GM18520 (cell line): Measurements from ENCODE around the gene SLFN14.
"Not testable (repeated sequence)": the region's sequence is repeated elsewhere in the genome, so short reads cannot be mapped to it uniquely, and the experiment has no call there.

Source experiments
- ATAC-seq: cut with Tn5 transposase; IDR thresholded peaks from one replicate; pipeline ENCODE4 v1.9.1; 2021; ENCODE audit not compliant: unreplicated experiment

Gene SLFN14

DNA sequence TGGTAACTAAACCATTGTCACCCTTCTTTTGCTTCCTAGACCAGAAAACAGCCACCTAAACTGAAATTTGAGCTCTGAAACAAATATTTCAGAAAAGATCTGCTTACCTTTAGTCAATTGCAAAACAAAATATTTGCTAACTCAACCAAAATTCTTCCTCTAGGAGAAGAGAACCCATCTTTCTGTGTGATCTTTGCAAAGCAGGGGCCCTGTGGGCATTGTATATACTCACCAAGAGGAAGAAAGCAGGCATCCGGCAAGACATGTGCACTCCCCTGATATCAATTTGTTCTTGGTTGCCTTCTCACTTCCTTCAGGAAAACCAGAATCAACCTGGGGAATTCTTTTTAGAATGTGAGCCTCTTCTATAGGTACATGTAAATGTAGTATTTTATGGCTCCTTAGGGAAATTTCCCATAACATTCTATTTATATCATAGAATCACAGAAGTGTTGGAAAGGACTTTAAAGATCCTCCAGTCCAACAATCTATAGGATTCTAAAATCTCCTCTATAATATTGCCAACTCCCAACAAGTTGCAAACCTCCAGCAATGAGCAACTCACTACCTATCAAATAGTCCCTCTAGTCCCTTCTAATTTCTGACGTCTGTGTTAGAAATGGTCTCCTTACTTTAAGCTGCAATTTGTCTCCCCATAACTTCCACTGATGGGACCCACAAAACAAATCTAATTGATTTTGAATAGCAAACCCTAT is 966 bp downstream of the SLFN14 start:
- ATAC-seq = no peak

DNA sequence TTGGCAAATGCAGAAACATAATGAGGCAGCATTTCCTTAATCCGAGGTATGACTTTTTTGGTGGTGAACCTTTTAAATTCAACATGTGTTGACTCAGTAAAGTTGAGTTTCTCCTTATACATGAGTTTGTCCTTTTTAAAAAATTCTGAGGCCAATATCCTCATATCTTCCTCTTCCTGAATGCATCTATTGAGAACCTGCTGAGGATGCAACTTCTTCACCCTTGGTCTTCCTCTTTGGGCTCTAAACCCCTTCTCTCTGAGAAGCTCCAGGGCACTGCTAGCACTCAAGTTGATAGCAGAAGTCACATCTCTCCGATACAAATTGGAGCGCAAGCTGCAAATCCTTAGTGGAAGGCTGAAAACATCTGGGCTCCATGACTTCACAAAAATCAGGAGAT is 3.3 kb downstream of the SLFN14 start:
- no peak for ATAC-seq

DNA sequence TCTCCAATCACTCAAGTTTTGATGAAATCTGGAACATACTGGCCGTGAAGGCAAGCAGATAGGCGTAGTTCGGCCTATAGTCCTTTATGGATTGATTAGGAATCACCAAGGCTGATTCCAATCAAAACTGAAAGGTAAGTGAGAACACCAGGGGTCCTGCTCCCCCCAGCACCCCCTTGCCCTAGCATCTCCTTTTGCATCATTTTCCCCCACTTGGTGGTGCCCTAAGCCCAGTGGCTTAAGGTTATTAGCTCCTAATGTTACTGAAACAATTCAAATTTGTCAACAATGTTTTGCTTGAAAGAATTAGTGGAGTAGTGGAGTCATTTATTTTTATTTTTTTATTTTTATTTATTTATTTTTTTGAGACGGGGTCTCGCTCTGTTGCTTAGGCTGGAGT is 4.9 kb downstream of the SLFN14 start:
- no peak for ATAC-seq

DNA sequence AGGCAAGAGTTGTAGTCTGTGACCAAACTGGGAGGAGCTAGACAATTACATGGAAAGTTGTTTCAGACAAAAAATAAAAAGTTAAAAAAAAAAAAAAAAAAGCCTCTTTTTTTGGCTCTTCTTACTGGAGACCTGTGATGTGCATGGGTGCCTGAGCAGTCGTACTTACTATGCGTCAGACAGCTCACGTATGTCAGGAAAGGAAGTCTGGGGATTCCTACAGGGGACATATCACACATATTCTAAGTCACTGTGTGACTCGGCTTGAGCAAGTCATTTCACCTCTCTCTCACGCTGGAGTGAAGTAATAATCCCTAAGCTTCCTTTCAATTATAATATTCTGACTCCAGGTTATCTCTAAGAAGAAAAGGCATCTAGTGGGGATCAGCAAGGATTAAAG is 6.0 kb downstream of the SLFN14 start:
- ATAC-seq = no peak

DNA sequence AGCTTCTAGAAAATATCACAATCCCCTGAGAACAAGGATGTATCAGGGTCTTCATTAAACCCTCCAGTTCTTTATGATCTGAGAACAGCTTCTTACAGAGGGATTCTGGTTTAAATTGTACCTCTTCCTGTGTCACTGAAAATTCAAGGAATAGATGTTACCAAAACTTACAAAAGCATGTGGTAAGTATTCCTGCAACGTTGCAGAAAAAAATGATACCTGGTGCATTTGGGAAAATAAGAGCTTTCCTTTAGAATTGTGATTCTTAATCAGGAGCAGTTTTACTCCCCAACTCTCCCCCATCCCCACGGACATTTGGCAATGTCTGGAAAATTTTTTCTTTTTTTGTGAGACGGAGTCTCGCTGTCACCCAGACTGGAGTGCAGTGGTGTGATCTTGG is 7.3 kb downstream of the SLFN14 start:
- no peak for ATAC-seq

DNA sequence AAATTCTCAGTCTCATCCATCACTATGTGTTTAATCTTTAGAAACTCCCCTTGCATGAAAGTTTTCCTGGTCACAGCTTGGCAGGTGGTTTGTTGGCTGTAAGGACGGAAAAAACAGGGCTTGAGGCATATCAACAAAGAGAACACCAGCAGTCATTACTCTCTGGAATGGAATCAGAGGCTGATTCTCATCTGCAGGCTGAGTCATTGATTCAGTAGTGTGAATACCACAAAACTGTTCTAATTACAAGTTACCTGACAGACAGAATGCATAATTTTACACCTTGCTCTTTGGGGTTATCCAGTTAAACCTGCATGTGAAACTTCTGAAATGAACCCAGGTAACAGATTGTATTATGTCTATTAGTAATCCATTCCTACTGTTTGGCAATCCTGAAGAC is 11.6 kb downstream of the SLFN14 start:
- no peak for ATAC-seq

DNA sequence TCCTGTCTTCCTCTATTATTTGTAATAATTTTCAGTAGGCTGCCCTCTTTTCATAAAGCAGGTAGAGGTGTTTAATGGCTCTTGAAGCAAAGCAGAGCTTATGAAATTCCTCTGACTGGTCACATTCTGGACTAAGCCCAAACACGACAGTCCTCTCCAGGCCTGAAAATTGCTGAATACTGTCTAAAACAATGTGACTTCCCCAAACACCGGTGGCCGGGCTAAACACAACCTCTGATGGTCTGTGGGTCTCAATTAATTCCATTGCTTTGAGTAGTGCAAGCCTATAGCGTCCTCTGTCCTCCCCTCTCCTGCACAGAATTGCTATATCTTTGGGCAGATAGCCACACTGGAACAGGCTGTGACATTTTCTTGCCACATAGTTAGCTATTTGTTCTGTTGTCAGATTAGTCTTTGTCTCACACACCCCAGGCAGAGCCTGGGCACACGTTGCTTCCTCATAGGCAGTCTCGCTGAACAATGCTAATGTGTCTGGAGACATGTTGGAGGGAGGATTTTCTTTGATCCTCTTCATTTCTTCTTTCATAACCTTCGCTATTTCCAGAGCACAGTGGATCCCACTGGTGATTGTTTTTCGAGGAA is 12.3 kb downstream of the SLFN14 start:
- no peak for ATAC-seq

DNA sequence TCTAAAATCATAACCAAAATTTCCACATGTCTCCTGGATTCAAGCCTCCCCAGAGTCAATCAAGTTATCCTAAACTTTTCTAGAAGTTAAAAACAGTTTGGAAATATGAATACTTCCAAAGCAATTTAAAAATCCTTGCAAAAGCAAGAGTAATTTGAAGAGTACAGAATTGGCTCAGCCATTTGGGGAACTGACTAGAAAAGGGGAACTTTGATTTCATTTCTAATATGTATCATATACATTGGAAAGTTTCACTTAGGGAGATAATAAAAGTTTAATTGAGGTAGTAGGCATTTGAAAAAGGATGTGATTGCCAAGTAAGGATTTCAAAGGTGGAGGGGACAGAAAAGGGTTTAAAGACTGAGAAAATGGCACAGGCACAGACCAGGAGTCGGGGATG is 14.1 kb downstream of the SLFN14 start:
- no peak for ATAC-seq

DNA sequence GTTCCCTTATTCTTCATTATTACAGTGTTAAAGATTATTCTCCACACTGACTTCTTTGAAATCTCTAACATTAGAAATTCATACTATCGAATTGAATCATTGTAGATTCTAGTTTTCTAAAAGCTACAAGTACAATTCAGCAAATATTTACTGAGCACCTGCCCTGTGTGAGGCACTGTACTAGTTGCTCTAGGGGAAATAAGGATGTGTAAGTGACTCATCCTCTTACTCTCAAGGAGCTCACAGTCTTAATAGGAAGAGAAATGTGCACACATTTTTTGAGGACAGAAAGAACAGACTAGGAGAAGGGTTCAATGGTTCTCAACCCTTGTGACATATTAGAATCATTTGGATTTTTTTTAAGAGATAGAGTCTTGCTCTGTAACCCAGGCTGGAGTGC is 15.5 kb downstream of the SLFN14 start:
- ATAC-seq = no peak

DNA sequence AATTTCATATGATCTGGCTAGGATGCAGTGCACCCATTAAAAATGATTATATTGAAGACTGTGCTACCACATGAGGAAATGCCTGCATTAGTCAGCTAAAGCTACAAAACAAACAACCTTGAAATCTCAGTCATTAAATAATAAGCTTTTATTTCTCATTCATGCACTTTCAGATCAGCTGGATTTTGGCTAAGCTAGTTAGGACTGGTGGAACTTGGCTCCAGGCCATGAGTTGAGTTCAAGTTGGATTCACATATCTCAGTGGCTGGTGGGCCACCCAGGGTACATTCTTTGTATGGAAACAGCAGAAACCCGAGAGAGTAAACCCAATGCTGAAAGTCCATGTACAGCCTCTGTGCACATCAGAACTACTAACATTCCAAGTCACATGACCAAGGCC is 16.8 kb downstream of the SLFN14 start:
- no peak for ATAC-seq

DNA sequence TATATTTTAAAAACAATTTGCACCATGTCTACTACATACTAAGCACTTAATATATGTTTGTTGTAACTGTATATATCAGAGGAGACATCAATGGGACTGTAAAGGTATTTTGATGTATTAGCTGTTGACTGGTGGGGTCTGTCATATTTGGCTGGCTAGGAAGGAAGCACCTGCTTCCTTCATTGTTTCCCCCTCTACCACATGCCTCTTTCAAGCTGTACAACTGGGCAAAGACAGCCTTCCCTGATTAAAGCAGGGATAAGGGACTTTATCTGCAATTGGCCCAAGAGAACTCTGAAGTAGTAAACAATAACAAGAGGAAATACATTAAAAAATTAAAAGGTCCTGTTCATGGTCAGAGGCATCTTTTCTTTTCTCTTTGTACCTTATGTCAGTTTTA is 17.6 kb downstream of the SLFN14 start:
- no peak for ATAC-seq

DNA sequence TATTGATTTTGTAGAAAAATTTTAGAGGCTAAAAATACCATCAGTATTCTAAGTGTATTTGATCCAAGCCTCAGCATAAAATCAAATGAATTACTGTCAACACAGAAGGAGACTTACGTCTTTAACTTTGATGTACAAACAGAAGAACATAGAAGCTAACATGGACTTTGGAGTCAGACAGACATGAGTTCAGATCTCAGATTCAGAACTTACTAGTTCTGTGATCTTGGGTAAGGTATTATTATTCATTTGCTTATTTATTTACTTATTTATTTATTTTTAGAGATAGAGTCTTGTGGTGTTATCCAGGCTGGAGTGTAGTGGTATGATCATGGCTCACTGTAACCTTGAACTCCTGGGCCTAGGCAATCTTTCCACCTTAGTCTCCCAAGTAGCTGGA is 19.2 kb downstream of the SLFN14 start:
- no peak for ATAC-seq

DNA sequence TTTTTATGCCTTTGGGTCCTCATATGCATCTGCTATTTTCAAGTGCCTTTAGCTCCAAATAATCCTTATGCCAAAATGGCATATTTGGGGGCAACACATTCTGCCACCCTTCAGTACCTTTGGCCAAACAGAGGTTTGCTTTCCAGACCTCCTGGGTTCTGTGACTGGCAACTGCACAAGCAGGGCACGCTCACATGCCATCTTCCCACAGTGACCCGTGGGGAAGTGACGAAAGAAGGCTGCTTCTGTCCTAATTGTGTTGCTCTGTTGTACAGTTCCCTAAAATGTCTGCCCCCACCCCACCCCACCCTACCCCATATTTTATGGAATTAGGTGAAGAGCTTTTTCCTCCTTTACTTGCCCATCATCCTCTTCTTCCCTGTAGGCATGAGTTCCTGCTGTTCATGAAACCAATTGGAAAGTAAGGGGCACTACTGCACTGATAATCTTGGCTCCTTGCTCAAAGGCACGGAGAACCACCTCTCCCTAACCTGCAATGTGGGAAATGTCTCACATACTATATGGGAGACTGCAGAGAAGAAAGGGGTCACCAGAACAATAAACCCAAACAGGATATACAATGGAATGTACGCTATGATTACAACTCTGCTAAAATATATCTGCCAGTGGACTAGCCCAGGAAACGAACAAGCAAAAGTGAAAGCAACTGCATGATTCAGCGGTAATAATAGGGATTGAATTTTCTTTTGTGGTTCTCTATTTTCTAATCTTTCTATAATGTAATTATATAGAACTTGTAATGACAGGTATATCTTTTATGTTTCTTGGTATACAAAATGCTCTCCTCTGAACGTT is 19.8 kb downstream of the SLFN14 start:
- no peak for ATAC-seq

DNA sequence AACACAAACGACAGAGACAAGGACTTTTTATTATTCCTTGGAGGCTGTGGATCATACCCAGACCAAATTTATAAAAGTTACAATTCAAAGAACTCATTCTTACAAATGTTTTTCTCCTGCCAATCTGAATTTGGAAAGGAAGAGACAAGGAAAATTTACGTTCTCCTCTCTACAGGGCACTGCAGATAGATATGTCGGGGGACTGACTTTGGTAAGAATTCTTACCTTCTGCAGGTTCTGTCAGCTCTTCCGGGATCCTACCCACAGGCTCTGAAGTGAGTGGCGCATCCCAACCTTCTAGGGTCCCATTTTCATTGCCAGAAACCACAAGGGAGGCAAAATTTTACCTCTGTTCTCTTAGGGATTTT is 21.0 kb downstream of the SLFN14 start:
- no peak for ATAC-seq

DNA sequence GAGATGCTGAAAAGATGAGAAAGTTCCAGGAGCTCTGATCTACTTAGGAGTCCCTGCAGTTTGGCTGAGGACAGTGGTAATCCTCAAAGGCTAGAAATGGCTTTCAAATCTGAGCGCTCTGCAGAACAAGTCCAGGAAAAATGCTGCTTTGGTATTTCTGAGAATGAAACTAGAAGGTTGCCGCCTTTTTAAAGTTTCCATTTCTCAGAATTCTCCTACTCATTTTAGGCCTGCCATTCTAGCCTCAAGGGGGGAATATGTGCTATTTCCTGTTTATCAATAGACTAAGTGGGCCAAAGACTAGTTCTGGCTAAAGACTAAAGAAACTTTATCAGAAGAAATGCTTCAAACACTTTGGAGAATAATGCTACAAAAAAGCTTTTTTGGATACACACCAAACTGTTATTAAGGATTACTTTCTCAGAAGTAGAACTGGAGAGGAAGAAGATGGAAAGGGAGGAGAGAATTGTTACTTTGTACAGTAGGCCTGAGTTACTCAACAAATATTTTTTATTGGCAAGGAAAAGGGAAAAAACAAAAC is 22.9 kb downstream of the SLFN14 start, which contains the start of gene SLFN12L:
Gene SLFN12L (minus strand): TSS at position 78 of the 541 bp plus-strand sequence. CDS start 15,314 bp downstream, outside the sequence.
- no peak for ATAC-seq

DNA sequence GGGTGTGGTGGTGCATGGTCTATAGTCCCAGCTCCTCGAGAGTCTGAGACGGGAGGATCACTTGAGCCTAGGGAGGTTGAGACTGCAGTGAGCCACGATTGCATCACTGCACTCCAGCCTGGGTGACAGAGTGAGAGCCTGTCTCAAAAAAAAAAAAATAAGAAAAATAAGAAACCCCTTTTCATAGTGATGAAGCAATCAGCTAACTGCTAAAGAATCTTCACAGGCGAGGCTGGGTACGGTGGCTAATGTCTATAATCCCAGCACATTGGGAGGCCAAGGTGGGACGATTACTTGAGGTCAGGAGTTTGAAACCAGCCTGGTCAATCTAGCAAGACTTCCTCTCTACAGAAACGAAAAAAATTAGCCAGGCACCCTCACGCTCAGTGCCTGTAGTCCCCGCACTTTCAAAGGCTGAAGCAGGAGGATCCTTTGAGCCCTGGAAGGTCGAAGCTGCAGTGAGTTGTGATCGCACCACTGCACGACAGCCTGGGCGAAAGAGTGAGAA is 23.9 kb downstream of the SLFN14 start:
- ATAC-seq = no peak

DNA sequence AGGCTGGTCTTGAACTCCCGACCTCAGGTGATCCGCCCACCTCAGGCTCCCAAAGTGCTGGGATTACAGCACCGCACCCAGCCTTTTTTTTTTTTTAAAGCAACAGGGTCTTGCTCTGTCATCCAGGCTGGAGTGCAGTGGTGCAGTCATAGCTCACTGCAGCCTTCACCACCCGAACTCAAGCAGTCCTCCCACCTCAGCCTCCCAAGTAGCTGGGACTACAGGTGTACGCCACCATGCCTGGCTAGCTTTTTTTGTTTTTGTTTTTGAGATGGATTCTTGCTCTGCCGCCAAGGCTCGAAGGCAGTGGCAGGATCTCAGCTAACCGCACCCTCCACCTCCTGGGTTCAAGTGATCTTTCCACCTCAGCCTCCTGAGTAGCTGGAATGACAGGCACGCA is 25.2 kb downstream of the SLFN14 start:
- ATAC-seq = not testable (repeated sequence)

DNA sequence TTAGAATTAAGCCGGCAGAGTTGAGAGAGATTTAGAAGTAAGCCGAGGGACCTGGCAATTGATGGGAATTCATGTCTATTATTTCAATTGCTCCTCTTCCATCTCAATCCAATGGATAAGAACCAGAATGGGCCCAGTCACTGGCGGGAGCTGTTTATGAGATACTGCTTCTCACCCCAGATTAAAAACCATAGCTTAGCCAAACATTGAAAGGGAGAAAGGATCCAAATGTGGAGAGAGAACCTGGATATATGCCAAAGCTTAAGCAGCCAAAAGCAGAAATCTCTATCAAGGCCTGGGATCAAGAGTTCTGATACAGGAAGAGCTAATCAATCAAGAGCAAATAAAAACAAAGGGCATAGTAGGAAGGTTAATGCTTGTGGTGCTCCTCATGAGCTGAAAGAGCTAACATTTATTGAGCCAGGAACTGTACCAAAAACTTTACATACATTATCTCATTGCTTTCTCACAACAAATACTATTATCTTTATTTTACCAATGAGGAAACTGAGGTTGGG is 26.0 kb downstream of the SLFN14 start:
- ATAC-seq = no peak

DNA sequence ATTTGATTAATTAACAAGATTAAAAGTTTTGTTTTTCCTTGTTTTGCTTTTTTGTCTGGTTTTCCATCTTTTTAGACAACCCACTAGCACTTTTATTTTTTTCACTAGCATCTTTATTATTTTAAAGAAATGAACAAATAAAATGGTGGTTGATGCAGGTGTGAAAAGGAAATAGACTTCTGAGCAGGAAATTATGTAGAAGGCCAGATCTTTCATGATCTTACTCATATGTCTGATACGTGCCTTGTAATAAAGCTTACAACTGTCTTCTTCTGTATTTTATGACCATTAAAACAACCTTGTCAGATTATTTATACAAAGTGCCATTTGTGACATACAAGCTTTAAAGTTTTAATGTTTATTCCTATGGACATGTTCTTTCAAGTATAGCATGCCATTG is 29.5 kb downstream of the SLFN14 start:
- no peak for ATAC-seq

DNA sequence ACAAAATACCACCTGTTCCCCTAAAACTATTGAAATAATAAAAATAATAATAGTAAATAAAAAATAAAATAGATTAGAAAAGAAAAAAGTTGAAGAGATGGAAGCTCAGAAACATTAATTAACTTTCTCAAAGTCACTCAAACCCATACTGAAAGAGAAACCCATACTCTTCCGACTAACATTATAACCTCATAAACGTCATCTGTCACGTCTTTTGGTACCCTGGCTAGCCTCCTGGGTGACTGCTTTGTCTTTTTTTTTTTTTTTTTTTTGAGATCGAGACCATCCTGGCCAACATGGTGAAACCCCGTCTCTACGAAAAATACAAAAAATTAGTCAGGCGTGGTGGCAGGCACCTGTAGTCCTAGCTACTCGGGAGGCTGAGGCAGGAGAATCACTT is 30.8 kb downstream of the SLFN14 start:
- no peak for ATAC-seq

DNA sequence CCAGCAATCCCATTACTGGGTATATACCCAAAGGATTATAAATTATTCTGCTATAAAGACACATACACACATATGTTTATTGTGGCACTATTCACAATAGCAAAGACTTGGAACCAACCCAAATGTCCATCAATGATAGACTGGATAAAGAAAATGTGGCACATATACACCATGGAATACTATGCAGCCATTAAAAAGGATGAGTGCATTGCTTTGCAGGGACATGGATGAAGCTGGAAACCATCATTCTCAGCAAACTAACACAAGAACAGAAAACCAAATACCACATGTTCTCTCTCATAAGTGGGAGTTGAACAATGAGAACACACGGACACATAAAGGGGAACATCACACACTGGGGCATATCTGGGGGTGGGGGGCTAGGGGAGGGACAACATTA is 31.3 kb downstream of the SLFN14 start:
- ATAC-seq = not testable (repeated sequence)
